ENCODE data around the gene TMEM170B. TPM values are rescaled to one million over a fixed set of nuclear protein-coding genes. Genes with fewer than 3 reads are reported as not detected.

The TMEM170B gene
- total RNA-seq, 1 experiment from 2014 or later, result 1.0 TPM

DNA sequence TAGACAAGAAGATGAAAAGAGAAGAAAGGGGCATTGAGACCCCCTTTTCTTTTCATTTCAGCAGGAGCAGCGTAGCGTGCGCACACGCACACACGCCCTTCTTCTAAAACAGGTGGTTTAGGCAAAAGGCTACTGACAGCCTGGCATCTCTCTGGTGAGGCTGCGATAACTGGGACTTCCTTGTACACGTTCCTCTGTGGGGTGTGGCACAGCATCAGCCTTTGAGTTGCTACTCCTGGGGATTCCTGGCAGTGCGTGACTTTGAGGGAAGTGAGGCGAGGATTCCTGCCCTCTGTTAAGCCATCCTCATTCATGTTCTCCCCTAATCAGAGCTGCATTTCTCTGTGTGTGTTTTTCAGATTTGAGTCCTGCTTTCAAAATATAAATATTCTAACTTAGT is 94.7 kb downstream of the TMEM170B start:
- TF ChIP-seq TCF7L2 (IDR thresholded peaks at IDR 0.05; ENCODE audit: borderline replicate concordance, extremely low read depth, insufficient read depth, insufficient read length) (no peak), POLR2A (IDR thresholded peaks at IDR 0.05; ENCODE audit: borderline replicate concordance, extremely low read depth, insufficient read depth, insufficient read length) (no peak), ZNF274 (IDR thresholded peaks at IDR 0.05; ENCODE audit: low read depth, low read length) (no peak), EZH2phosphoT487 (IDR thresholded peaks at IDR 0.05; ENCODE audit: borderline replicate concordance) (no peak), CTCF (IDR thresholded peaks at IDR 0.05 in 2 of 3, conservative IDR thresholded peaks at IDR 0.05 in 1 of 3; ENCODE audit: borderline replicate concordance in 1 of 3, insufficient read depth in 1 of 3, low read depth in 2 of 3, low read length in 2 of 3) (no peak), RAD21 (IDR thresholded peaks at IDR 0.05; ENCODE audit: low read depth) (no peak), EGR1 (IDR thresholded peaks at IDR 0.05; ENCODE audit: low read depth) (no peak), MAX (IDR thresholded peaks at IDR 0.05) (no peak), POLR2AphosphoS5 (IDR thresholded peaks at IDR 0.05; ENCODE audit: low read depth, low read length) (no peak), SP1 (IDR thresholded peaks at IDR 0.05; ENCODE audit: low read depth) (no peak), JUND (IDR thresholded peaks at IDR 0.05) (no peak), ZFX (IDR thresholded peaks at IDR 0.05) (no peak), SRF (IDR thresholded peaks at IDR 0.05; ENCODE audit: low read depth) (no peak), FOSL1 (IDR thresholded peaks at IDR 0.05; ENCODE audit: low read depth) (no peak), EZH2 (IDR thresholded peaks at IDR 0.05) (no peak), ELF1 (IDR thresholded peaks at IDR 0.05; ENCODE audit: borderline replicate concordance, low read depth) (no peak), SIN3A (IDR thresholded peaks at IDR 0.05; ENCODE audit: low read depth) (no peak), CEBPB (IDR thresholded peaks at IDR 0.05; ENCODE audit: low read depth) (no peak)
- TF ChIP-seq, protein P1, sequence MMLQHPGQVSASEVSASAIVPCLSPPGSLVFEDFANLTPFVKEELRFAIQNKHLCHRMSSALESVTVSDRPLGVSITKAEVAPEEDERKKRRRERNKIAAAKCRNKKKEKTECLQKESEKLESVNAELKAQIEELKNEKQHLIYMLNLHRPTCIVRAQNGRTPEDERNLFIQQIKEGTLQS (IDR thresholded peaks at IDR 0.05), result no peak
- TF ChIP-seq, protein P2, sequence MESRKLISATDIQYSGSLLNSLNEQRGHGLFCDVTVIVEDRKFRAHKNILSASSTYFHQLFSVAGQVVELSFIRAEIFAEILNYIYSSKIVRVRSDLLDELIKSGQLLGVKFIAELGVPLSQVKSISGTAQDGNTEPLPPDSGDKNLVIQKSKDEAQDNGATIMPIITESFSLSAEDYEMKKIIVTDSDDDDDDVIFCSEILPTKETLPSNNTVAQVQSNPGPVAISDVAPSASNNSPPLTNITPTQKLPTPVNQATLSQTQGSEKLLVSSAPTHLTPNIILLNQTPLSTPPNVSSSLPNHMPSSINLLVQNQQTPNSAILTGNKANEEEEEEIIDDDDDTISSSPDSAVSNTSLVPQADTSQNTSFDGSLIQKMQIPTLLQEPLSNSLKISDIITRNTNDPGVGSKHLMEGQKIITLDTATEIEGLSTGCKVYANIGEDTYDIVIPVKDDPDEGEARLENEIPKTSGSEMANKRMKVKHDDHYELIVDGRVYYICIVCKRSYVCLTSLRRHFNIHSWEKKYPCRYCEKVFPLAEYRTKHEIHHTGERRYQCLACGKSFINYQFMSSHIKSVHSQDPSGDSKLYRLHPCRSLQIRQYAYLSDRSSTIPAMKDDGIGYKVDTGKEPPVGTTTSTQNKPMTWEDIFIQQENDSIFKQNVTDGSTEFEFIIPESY (IDR thresholded peaks at IDR 0.05; ENCODE audit: extremely low read depth, insufficient replicate concordance, low read length), result no peak
- RAD21 ChIA-PET (ENCODE audit: low non-redundant PET in 1 of 2, low total read pairs in 2 of 2, uncharacterized antibody in 2 of 2, unreplicated experiment in 2 of 2), result no interaction called here
- POLR2A ChIA-PET, result no interaction called here
- Histone ChIP-seq H3K9me2 (ENCODE audit: insufficient read depth) (no peaks in the 10 kb centered on the region), H3K4me3 (replicated peaks in 1 of 2; ENCODE audit: low read depth in 1 of 2, low read length in 2 of 2) (no peak overlapping the region), H3K27ac (ENCODE audit: low read depth, low read length) (no peak overlapping the region), H3K4me1 (ENCODE audit: control insufficient read depth in 1 of 2, insufficient read depth in 2 of 2, low read length in 2 of 2) (peaks cover 7 to 13% of the 10 kb centered on the region in 2 experiments), H3K9me3 (ENCODE audit: control insufficient read depth in 1 of 2, insufficient read depth in 1 of 2, low read depth in 1 of 2, low read length in 2 of 2) (no peaks in the 10 kb centered on the region), H3K79me2 (ENCODE audit: insufficient read depth, low read length) (no peaks in the 10 kb centered on the region), H4K20me1 (ENCODE audit: insufficient read depth) (no peaks in the 10 kb centered on the region), H2AFZ (ENCODE audit: low read depth, low read length, poor library complexity, severe bottlenecking) (peak overlapping the region; percentile 45), H3K9ac (ENCODE audit: low read length) (peak overlapping the region; percentile 7; the same call in 1 of the 2 replicates), H3K27me3 (ENCODE audit: insufficient read depth, low read length) (no peaks in the 10 kb centered on the region), H3K4me2 (ENCODE audit: low read length) (peak overlapping the region; percentile 44), H3K36me3 (ENCODE audit: control insufficient read depth in 1 of 2, insufficient read depth in 2 of 2, low read length in 2 of 2) (no peaks in the 10 kb centered on the region)
- peak; percentile 88 for ATAC-seq
- BruUV-seq (replicated peaks), result no TSS peak
- CTCF ChIA-PET, result no interaction called here
- DNase-seq (ENCODE audit: low read depth, low spot score), result peak; percentile 24
- intact Hi-C loops (cut with micrococcal nuclease), result no loop called here

Data from HCT116 (cell line).